GM21737 (cell line): ENCODE data around the gene GPRC5D.

ENCODE experiments used
- ATAC-seq: cut with Tn5 transposase; IDR thresholded peaks from one replicate; pipeline ENCODE4 v1.9.1; 2021; ENCODE audit warnings: mild to moderate bottlenecking, moderate library complexity; ENCODE audit not compliant: unreplicated experiment

Gene GPRC5D

GRCh38 chr12:12952036-12952435 is at the start of gene GPRC5D:
TSS of gene GPRC5D (minus strand) at chr12:12952170. CDS start at chr12:12950384, 1,786 bp downstream.
- ATAC-seq: no peak

- no peak for ATAC-seq
Observed at GRCh38 chr12:13001775-13002040, 49.7 kb upstream of the GPRC5D start.

- no peak for ATAC-seq
Observed at GRCh38 chr12:13000925-13001774, 49.2 kb upstream of the GPRC5D start.

GRCh38 chr12:13000616-13000924 is 48.6 kb upstream of the GPRC5D start:
- peak; percentile 18 for ATAC-seq

GRCh38 chr12:12999959-13000615 is 48.1 kb upstream of the GPRC5D start, which contains the start of gene HEBP1:
TSS of gene HEBP1 (minus strand) at chr12:13000265. CDS start at chr12:13000114, 151 bp downstream.
- peak; percentile 87 for ATAC-seq

- ATAC-seq: no peak
Observed at GRCh38 chr12:12999271-12999958, 47.4 kb upstream of the GPRC5D start.

GRCh38 chr12:12998248-12998647 is 46.3 kb upstream of the GPRC5D start:
- ATAC-seq: no peak

GRCh38 chr12:12997734-12998133 is 45.8 kb upstream of the GPRC5D start:
- no peak for ATAC-seq

- ATAC-seq: no peak
Observed at GRCh38 chr12:12997156-12997555, 45.2 kb upstream of the GPRC5D start.

GRCh38 chr12:12996209-12996608 is 44.2 kb upstream of the GPRC5D start:
- ATAC-seq: no peak

- no peak for ATAC-seq
Observed at GRCh38 chr12:12995088-12995487, 43.1 kb upstream of the GPRC5D start.

GRCh38 chr12:12993367-12993766 is 41.4 kb upstream of the GPRC5D start:
- ATAC-seq: no peak

- no peak for ATAC-seq
Observed at GRCh38 chr12:12992418-12993130, 40.6 kb upstream of the GPRC5D start.

GRCh38 chr12:12990700-12991468 is 38.9 kb upstream of the GPRC5D start:
- no peak for ATAC-seq

- no peak for ATAC-seq
Observed at GRCh38 chr12:12987421-12987820, 35.5 kb upstream of the GPRC5D start.

- ATAC-seq: no peak
Observed at GRCh38 chr12:12986775-12987331, 34.9 kb upstream of the GPRC5D start.

GRCh38 chr12:12985817-12986408 is 33.9 kb upstream of the GPRC5D start:
- ATAC-seq: no peak

- no peak for ATAC-seq
Observed at GRCh38 chr12:12984149-12984548, 32.2 kb upstream of the GPRC5D start.

GRCh38 chr12:12983420-12984035 is 31.6 kb upstream of the GPRC5D start:
- no peak for ATAC-seq
